Mesothelial cell of epicardium (in vitro differentiated cells): ENCODE results near the gene PRR30. TPM values are rescaled to one million over a fixed set of nuclear protein-coding genes. Genes with fewer than 3 reads are reported as not detected.

ENCODE experiments used
- DNase-seq, 2 experiments: peaks; one replicate each; pipeline ENCODE4 v3.0.0; 2021; ENCODE audit warnings: low spot score in 2 of 2; ENCODE audit not compliant: unreplicated experiment in 2 of 2
- H3K27ac Mint-ChIP-seq: 2 replicates; pipeline ENCODE4 v1.8.0; 2021; ENCODE audit warnings: mixed read lengths
- H3K27me3 Mint-ChIP-seq: 2 replicates; pipeline ENCODE4 v1.8.0; 2021; ENCODE audit warnings: low read depth, mixed read lengths
- H3K36me3 Mint-ChIP-seq: 2 replicates; pipeline ENCODE4 v1.8.0; 2021; ENCODE audit warnings: mixed read lengths
- H3K4me1 Mint-ChIP-seq: 2 replicates; pipeline ENCODE4 v1.8.0; 2021; ENCODE audit warnings: mixed read lengths
- H3K4me3 Mint-ChIP-seq: 2 replicates; pipeline ENCODE4 v1.8.0; 2021; ENCODE audit warnings: mild to moderate bottlenecking, moderate library complexity, mixed read lengths
- H3K9me3 Mint-ChIP-seq: 2 replicates; pipeline ENCODE4 v1.8.0; 2021; ENCODE audit warnings: mixed read lengths
- CTCF ChIP-seq: fragments of 200-600 bp; sonication (generic); IDR thresholded peaks from one replicate; pipeline ENCODE4 v1.5.0; 2021; ENCODE audit warnings: antibody characterized with exemption; ENCODE audit not compliant: unreplicated experiment
- total RNA-seq: library from RNA; stranded (reverse); gene quantifications from 3 replicates; pipeline ENCODE4 v1.2.1, GENCODE V29; 2021

PRR30 gene
- total RNA-seq, 1 donor from 2014 or later, result not detected

GRCh38 chr2:27130396-27130795 lies 8.8 kb downstream of the PRR30 start:
- Mint-ChIP-seq H3K27me3 (no peaks in the 10 kb centered on the region), H3K27ac (no peak overlapping the region), H3K4me3 (no peak overlapping the region), H3K4me1 (peaks cover 12% of the 10 kb centered on the region), H3K36me3 (peaks cover 9% of the 10 kb centered on the region), H3K9me3 (no peaks in the 10 kb centered on the region)
- no peak for DNase-seq
- TF ChIP-seq CTCF, result no peak

GRCh38 chr2:27128668-27129571 lies 10.3 kb downstream of the PRR30 start:
- no peak for DNase-seq
- Mint-ChIP-seq H3K9me3 (no peaks in the 10 kb centered on the region), H3K4me1 (peaks cover 12% of the 10 kb centered on the region), H3K4me3 (no peak overlapping the region), H3K27ac (no peak overlapping the region), H3K36me3 (peaks cover 9% of the 10 kb centered on the region), H3K27me3 (peaks cover 6% of the 10 kb centered on the region)
- no peak for TF ChIP-seq CTCF

DNA sequence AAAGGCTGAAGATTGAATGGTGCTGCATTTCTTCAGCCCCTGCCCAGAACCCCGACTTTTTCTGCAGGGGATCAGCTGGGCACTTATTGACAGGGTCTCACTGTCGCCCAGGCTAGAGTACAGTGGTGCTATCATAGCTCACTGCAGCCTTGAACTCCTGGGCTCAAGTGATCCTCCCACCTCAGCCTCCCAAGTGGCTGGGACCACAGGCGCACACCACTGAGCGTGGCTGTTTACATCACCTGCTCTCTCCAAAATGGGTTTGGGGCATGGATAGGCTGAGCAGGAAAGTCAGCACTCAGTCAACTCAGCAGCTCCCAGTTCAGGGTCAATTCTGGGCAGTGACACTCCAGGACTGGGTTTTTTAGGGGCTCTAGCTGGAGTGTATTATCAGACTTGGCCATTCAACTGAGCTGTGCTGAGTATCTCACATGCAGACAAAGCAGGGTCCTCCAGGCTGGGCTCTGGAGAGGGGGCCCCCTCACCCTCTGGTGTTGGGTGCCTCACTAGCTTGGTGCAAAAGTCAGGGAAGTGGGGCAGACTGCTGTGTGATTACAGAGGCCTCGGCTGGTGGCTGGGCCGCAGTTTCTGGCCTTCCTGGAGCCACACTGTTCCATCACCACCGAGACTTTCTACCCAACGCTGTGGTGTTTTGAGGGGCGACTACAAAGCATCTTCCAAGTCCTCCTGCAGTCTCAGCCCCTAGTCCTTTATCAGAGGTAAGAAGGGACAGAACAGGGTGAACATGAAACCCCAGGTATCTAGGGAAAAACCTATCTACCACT lies 11.1 kb downstream of the PRR30 start:
- H3K4me1 Mint-ChIP-seq, result peaks cover 8% of the 10 kb centered on the region
- peaks cover 7% of the 10 kb centered on the region for H3K36me3 Mint-ChIP-seq
- no peak for DNase-seq
- H3K9me3 Mint-ChIP-seq, result no peaks in the 10 kb centered on the region
- no peak overlapping the region for H3K27ac Mint-ChIP-seq
- no peak overlapping the region for H3K4me3 Mint-ChIP-seq
- no peak for TF ChIP-seq CTCF
- H3K27me3 Mint-ChIP-seq, result peaks cover 10% of the 10 kb centered on the region

DNA sequence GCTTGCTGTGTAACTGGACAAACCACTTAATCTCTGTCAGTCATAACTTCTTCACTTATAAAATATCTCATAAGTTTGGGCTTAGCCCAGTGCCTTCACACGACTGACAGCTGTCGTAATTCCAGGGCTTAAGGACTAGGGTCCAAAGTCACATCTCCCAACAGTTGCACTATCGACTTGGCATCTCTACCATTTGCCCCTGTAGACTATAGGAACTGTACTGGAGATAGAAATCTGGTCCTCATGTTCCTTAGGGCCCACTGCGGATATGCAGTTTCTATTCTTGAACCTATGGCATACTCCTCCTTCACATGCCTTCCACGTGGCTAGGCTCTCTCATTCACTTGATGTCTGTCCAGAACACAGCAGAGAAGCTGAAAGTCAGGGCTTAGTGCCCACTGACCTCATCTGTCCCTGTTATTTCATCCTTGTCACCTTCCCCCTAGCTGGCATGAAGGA lies 12.9 kb downstream of the PRR30 start:
- no peak for DNase-seq
- H3K4me3 Mint-ChIP-seq, result no peak overlapping the region
- peaks cover 28% of the 10 kb centered on the region for H3K27me3 Mint-ChIP-seq
- H3K36me3 Mint-ChIP-seq, result peaks cover 5% of the 10 kb centered on the region
- TF ChIP-seq CTCF, result no peak
- H3K27ac Mint-ChIP-seq, result no peak overlapping the region
- H3K9me3 Mint-ChIP-seq, result no peaks in the 10 kb centered on the region
- peaks cover 5% of the 10 kb centered on the region for H3K4me1 Mint-ChIP-seq

- Mint-ChIP-seq H3K27me3 (peaks cover 38% of the 10 kb centered on the region), H3K4me3 (peak overlapping the region; percentile 20), H3K27ac (no peak overlapping the region), H3K9me3 (no peaks in the 10 kb centered on the region), H3K4me1 (peaks cover 5% of the 10 kb centered on the region), H3K36me3 (no peaks in the 10 kb centered on the region)
- no peak for DNase-seq
- TF ChIP-seq CTCF, result no peak
Measured at GRCh38 chr2:27125104-27125503, 14.1 kb downstream of the PRR30 start.
